SK-N-SH treated with all-trans-retinoic acid at 6 μM for 48 hours (cell line): ENCODE measurements around the gene GCSAM.

Experiments
- ATAC-seq: fragments of 200-7000 bp; cut with Tn5 transposase; 3 replicates; pipeline ENCODE4 v1.9.1; 2020; ENCODE audit warnings: mild to moderate bottlenecking, moderate library complexity
- ARNTL ChIP-seq: fragments of 450-650 bp; formaldehyde crosslinking; IDR thresholded peaks from 2 replicates; pipeline ENCODE4 v1.5.0; 2020; ENCODE audit warnings: low read depth, mild to moderate bottlenecking, moderate library complexity, borderline replicate concordance
- CSDC2 ChIP-seq: fragments of 250-450 bp; sonication (Bioruptor Pico); IDR thresholded peaks from 2 replicates; pipeline ENCODE4 v1.5.0; 2020; ENCODE audit warnings: mild to moderate bottlenecking, moderate library complexity
- ESRRG ChIP-seq: fragments of 250-450 bp; sonication (Bioruptor Pico); IDR thresholded peaks from 2 replicates; pipeline ENCODE4 v1.6.1; 2021; ENCODE audit warnings: mild to moderate bottlenecking
- GLIS3 ChIP-seq: fragments of 250-450 bp; sonication (Bioruptor Pico); IDR thresholded peaks from 2 replicates; pipeline ENCODE4 v1.5.0; 2020; ENCODE audit warnings: mild to moderate bottlenecking, moderate library complexity
- ISL1 ChIP-seq: fragments of 250-450 bp; sonication (Bioruptor Pico); IDR thresholded peaks from 2 replicates; pipeline ENCODE4 v2.1.2; 2022; ENCODE audit warnings: mild to moderate bottlenecking, moderate library complexity
- OSR1 ChIP-seq: fragments of 250-450 bp; sonication (Bioruptor Pico); IDR thresholded peaks from 2 replicates; pipeline ENCODE4 v1.8.0; 2022; ENCODE audit warnings: moderate library complexity, mild to moderate bottlenecking, inconsistent platforms
- PPARA ChIP-seq: fragments of 250-450 bp; sonication (Bioruptor Pico); IDR thresholded peaks from 2 replicates; pipeline ENCODE4 v1.5.0; 2020; ENCODE audit warnings: mild to moderate bottlenecking, borderline replicate concordance
- RARB ChIP-seq: fragments of 250-450 bp; sonication (Bioruptor Pico); IDR thresholded peaks from 2 replicates; pipeline ENCODE4 v1.8.0; 2021; ENCODE audit warnings: mild to moderate bottlenecking, moderate library complexity
- SNAI2 ChIP-seq: fragments of 250-450 bp; sonication (Bioruptor Pico); IDR thresholded peaks from 2 replicates; pipeline ENCODE4 v1.5.0; 2020; ENCODE audit warnings: mild to moderate bottlenecking, moderate library complexity
- TOX ChIP-seq: fragments of 250-450 bp; sonication (Bioruptor Pico); IDR thresholded peaks from 2 replicates; pipeline ENCODE4 v1.8.0; 2021; ENCODE audit warnings: mild to moderate bottlenecking, moderate library complexity, borderline replicate concordance
- ZC3H10 ChIP-seq: fragments of 250-450 bp; sonication (Bioruptor Pico); IDR thresholded peaks from 2 replicates; pipeline ENCODE4 v1.5.1; 2021; ENCODE audit warnings: mild to moderate bottlenecking, moderate library complexity
- ZFP3 ChIP-seq: fragments of 250-450 bp; sonication (Bioruptor Pico); IDR thresholded peaks from 2 replicates; pipeline ENCODE4 v1.5.0; 2020; ENCODE audit warnings: mild to moderate bottlenecking, moderate library complexity
- ZNF565 ChIP-seq: fragments of 450-650 bp; formaldehyde crosslinking; conservative IDR thresholded peaks from 2 replicates; pipeline ENCODE4 v1.5.0; 2020; ENCODE audit warnings: low read depth, mild to moderate bottlenecking, moderate library complexity
- ZNF70 ChIP-seq: fragments of 450-650 bp; formaldehyde crosslinking; IDR thresholded peaks from 2 replicates; pipeline ENCODE4 v1.5.0; 2020; ENCODE audit warnings: mild to moderate bottlenecking, moderate library complexity
- TF ChIP-seq, protein P1 (sequence below): fragments of 250-450 bp; sonication (Bioruptor Pico); IDR thresholded peaks from 2 replicates; pipeline ENCODE4 v1.5.0; 2020; ENCODE audit warnings: mild to moderate bottlenecking, moderate library complexity
- TF ChIP-seq, protein P2 (sequence below): fragments of 250-450 bp; sonication (Bioruptor Pico); IDR thresholded peaks from 2 replicates; pipeline ENCODE4 v1.8.0; 2021; ENCODE audit warnings: low read depth, mild to moderate bottlenecking, moderate library complexity, borderline replicate concordance
- TF ChIP-seq, protein P3 (sequence below): fragments of 250-450 bp; sonication (Bioruptor Pico); IDR thresholded peaks from 2 replicates; pipeline ENCODE4 v1.5.1; 2021; ENCODE audit warnings: mild to moderate bottlenecking, moderate library complexity
- TF ChIP-seq, protein P4 (sequence below): fragments of 250-450 bp; sonication (Bioruptor Pico); IDR thresholded peaks from 2 replicates; pipeline ENCODE4 v1.5.1; 2020; ENCODE audit warnings: low read depth, mild to moderate bottlenecking, moderate library complexity
- TF ChIP-seq, protein P5 (sequence below): fragments of 250-450 bp; sonication (Bioruptor Pico); IDR thresholded peaks from 2 replicates; pipeline ENCODE4 v1.8.0; 2020; ENCODE audit warnings: mild to moderate bottlenecking, moderate library complexity, borderline replicate concordance

Gene GCSAM

DNA sequence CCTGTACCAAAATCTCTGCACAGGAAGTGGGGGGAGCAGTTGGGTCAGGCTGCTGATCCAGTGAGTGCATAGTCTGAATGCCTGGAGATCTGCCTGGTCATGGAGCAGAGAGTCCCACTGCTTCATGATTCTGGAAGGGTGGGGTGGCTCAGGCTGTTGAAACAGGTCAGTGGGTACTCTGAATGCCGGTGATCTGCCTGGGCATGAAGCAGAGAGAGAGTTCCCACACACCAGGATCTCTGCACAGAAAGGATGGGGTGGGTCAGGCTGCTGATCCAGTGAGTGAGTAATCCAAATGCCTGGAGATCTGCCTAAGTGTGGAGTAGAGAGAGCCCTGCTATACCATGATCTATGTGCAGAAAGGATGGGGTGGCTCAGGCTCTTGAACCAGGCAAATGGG is 16.1 kb upstream of the GCSAM start (continued):
- TF ChIP-seq, protein P1, sequence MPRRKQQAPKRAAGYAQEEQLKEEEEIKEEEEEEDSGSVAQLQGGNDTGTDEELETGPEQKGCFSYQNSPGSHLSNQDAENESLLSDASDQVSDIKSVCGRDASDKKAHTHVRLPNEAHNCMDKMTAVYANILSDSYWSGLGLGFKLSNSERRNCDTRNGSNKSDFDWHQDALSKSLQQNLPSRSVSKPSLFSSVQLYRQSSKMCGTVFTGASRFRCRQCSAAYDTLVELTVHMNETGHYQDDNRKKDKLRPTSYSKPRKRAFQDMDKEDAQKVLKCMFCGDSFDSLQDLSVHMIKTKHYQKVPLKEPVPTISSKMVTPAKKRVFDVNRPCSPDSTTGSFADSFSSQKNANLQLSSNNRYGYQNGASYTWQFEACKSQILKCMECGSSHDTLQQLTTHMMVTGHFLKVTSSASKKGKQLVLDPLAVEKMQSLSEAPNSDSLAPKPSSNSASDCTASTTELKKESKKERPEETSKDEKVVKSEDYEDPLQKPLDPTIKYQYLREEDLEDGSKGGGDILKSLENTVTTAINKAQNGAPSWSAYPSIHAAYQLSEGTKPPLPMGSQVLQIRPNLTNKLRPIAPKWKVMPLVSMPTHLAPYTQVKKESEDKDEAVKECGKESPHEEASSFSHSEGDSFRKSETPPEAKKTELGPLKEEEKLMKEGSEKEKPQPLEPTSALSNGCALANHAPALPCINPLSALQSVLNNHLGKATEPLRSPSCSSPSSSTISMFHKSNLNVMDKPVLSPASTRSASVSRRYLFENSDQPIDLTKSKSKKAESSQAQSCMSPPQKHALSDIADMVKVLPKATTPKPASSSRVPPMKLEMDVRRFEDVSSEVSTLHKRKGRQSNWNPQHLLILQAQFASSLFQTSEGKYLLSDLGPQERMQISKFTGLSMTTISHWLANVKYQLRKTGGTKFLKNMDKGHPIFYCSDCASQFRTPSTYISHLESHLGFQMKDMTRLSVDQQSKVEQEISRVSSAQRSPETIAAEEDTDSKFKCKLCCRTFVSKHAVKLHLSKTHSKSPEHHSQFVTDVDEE (CRISPR knock-in tag), result no peak
- TF ChIP-seq ISL1 (no peak), GLIS3 (CRISPR knock-in tag) (no peak), PPARA (CRISPR knock-in tag) (no peak), SNAI2 (no peak), TOX (CRISPR knock-in tag) (no peak)
- TF ChIP-seq, all 23 proteins: peak for 0

DNA sequence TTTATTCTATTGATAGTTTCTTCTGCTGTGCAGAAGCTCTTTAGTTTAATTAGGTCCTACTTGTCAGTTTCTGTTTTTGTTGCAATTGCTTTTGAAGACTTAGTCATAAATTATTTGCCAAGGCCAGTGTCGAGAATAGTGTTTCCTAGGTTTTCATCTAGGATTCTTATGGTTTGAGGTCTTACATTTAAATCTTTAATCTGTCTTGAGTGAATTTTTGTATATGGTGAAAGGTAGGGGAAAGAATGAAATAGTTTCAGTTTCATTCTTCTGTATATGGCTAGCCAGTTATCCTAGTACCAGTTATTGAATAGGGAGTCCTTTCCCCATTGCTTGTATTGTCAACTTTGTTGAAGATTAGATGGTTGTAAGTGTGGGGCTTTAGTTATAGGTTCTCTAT is 10.6 kb upstream of the GCSAM start:
- TF ChIP-seq ARNTL (CRISPR knock-in tag) (no peak), ISL1 (no peak), ZC3H10 (CRISPR knock-in tag) (no peak), SNAI2 (no peak), ESRRG (CRISPR knock-in tag) (no peak), ZNF70 (no peak), ZNF565 (CRISPR knock-in tag) (no peak), PPARA (CRISPR knock-in tag) (no peak), TOX (CRISPR knock-in tag) (no peak), OSR1 (CRISPR knock-in tag) (no peak), ZFP3 (CRISPR knock-in tag) (no peak), CSDC2 (CRISPR knock-in tag) (no peak)
- TF ChIP-seq, protein P2, sequence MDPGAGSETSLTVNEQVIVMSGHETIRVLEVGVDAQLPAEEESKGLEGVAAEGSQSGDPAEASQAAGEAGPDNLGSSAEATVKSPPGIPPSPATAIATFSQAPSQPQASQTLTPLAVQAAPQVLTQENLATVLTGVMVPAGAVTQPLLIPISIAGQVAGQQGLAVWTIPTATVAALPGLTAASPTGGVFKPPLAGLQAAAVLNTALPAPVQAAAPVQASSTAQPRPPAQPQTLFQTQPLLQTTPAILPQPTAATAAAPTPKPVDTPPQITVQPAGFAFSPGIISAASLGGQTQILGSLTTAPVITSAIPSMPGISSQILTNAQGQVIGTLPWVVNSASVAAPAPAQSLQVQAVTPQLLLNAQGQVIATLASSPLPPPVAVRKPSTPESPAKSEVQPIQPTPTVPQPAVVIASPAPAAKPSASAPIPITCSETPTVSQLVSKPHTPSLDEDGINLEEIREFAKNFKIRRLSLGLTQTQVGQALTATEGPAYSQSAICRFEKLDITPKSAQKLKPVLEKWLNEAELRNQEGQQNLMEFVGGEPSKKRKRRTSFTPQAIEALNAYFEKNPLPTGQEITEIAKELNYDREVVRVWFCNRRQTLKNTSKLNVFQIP (CRISPR knock-in tag), result no peak
- TF ChIP-seq, protein P3, sequence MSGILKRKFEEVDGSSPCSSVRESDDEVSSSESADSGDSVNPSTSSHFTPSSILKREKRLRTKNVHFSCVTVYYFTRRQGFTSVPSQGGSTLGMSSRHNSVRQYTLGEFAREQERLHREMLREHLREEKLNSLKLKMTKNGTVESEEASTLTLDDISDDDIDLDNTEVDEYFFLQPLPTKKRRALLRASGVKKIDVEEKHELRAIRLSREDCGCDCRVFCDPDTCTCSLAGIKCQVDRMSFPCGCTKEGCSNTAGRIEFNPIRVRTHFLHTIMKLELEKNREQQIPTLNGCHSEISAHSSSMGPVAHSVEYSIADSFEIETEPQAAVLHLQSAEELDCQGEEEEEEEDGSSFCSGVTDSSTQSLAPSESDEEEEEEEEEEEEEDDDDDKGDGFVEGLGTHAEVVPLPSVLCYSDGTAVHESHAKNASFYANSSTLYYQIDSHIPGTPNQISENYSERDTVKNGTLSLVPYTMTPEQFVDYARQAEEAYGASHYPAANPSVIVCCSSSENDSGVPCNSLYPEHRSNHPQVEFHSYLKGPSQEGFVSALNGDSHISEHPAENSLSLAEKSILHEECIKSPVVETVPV, result no peak
- TF ChIP-seq, protein P4, sequence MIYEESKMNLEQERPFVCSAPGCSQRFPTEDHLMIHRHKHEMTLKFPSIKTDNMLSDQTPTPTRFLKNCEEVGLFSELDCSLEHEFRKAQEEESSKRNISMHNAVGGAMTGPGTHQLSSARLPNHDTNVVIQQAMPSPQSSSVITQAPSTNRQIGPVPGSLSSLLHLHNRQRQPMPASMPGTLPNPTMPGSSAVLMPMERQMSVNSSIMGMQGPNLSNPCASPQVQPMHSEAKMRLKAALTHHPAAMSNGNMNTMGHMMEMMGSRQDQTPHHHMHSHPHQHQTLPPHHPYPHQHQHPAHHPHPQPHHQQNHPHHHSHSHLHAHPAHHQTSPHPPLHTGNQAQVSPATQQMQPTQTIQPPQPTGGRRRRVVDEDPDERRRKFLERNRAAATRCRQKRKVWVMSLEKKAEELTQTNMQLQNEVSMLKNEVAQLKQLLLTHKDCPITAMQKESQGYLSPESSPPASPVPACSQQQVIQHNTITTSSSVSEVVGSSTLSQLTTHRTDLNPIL (CRISPR knock-in tag), result no peak
- no peak for ATAC-seq

DNA sequence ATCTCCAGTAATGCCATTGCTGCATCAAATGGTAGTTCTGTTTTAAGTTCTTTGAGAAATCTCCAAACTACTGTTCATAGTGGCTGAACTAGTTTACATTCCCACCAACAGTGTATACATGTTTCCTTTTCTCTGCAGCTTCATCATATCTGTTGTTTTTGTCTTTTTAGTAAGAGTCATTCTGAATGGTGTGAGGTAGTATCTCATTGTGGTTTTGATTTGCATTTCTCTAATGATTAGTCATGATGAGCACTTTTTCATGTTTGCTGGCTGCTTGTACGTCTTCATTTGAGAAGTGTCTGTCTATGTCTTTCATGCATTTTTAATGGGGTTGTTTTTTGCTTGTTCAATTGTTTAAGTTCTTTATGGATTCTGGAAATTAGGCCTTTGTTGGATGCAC is 10.2 kb upstream of the GCSAM start:
- ATAC-seq, result no peak
- TF ChIP-seq RARB (CRISPR knock-in tag), result no peak
- no peak for TF ChIP-seq ZC3H10 (CRISPR knock-in tag)
- no peak for TF ChIP-seq GLIS3 (CRISPR knock-in tag)
- TF ChIP-seq, protein P4 (CRISPR knock-in tag), result no peak
- TF ChIP-seq, protein P1 (CRISPR knock-in tag), result no peak
- no peak for TF ChIP-seq TOX (CRISPR knock-in tag)
- TF ChIP-seq, protein P5, sequence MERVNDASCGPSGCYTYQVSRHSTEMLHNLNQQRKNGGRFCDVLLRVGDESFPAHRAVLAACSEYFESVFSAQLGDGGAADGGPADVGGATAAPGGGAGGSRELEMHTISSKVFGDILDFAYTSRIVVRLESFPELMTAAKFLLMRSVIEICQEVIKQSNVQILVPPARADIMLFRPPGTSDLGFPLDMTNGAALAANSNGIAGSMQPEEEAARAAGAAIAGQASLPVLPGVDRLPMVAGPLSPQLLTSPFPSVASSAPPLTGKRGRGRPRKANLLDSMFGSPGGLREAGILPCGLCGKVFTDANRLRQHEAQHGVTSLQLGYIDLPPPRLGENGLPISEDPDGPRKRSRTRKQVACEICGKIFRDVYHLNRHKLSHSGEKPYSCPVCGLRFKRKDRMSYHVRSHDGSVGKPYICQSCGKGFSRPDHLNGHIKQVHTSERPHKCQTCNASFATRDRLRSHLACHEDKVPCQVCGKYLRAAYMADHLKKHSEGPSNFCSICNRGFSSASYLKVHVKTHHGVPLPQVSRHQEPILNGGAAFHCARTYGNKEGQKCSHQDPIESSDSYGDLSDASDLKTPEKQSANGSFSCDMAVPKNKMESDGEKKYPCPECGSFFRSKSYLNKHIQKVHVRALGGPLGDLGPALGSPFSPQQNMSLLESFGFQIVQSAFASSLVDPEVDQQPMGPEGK (CRISPR knock-in tag), result no peak
- no peak for TF ChIP-seq ISL1
